22Rv1 (cell line): ENCODE measurements around the gene SCFD2.

Experiments used
- CTCF ChIP-seq: fragments of 450-650 bp; IDR thresholded peaks from 2 replicates; pipeline ENCODE4 v1.5.1; 2017; ENCODE audit warnings: mild to moderate bottlenecking
- ZFX ChIP-seq: fragments of 450-650 bp; IDR thresholded peaks from 2 replicates; pipeline ENCODE4 v1.6.1; 2017; ENCODE audit warnings: antibody characterized with exemption, borderline replicate concordance

- TF ChIP-seq CTCF (no peak), ZFX (no peak)
Observed at GRCh38 chr4:53010318-53010717, 355.5 kb downstream of the SCFD2 start.
